GM12864 (cell line): ENCODE measurements around the gene TAGLN3.

Experiments used
- DNase-seq: peaks from one replicate; pipeline ENCODE4 v3.0.0-alpha.2; 2011; ENCODE audit warnings: low read depth
- H3K4me3 ChIP-seq: 2 replicates; pipeline ENCODE4 v1.5.1; 2011; ENCODE audit warnings: mild to moderate bottlenecking, low read depth, low read length, control low read depth
- CTCF ChIP-seq: IDR thresholded peaks from 2 replicates; pipeline ENCODE4 v1.5.1; 2011; ENCODE audit warnings: low read depth, mild to moderate bottlenecking, moderate library complexity, low read length, control low read depth, inconsistent platforms; ENCODE audit errors: missing control alignments

The TAGLN3 gene

GRCh38 chr3:111984636-111985298 lies 14.0 kb upstream of the TAGLN3 start:
- DNase-seq: no peak
- no peak for TF ChIP-seq CTCF
- H3K4me3 ChIP-seq: no peak overlapping the region

GRCh38 chr3:111986800-111987199 lies 11.9 kb upstream of the TAGLN3 start:
- DNase-seq: no peak
- TF ChIP-seq CTCF: no peak
- H3K4me3 ChIP-seq: no peak overlapping the region

- peak; percentile 71 for TF ChIP-seq CTCF
- DNase-seq: peak; percentile 22
- no peak overlapping the region for H3K4me3 ChIP-seq
Measured at GRCh38 chr3:111989061-111989678, 9.6 kb upstream of the TAGLN3 start.

GRCh38 chr3:111993038-111993437 lies 5.7 kb upstream of the TAGLN3 start:
- no peak for DNase-seq
- H3K4me3 ChIP-seq: no peak overlapping the region
- no peak for TF ChIP-seq CTCF

- TF ChIP-seq CTCF: no peak
- no peak for DNase-seq
- no peak overlapping the region for H3K4me3 ChIP-seq
Measured at GRCh38 chr3:111999484-112000324, 982 bp downstream of the TAGLN3 start.

GRCh38 chr3:112000367-112000771 lies 1.6 kb downstream of the TAGLN3 start:
- H3K4me3 ChIP-seq: no peak overlapping the region
- no peak for DNase-seq
- TF ChIP-seq CTCF: no peak

GRCh38 chr3:112000966-112001365 lies 2.2 kb downstream of the TAGLN3 start:
- TF ChIP-seq CTCF: no peak
- no peak overlapping the region for H3K4me3 ChIP-seq
- DNase-seq: no peak
